CD4-positive, alpha-beta T cell treated with Interferon alpha-2 for 1 hour (primary cell): ENCODE measurements around the gene EFEMP2.

Experiments
- DNase-seq, 2 donors: peaks; one replicate each; pipeline ENCODE4 v3.0.0-alpha.2; 2020 to 2022

Gene EFEMP2

DNA sequence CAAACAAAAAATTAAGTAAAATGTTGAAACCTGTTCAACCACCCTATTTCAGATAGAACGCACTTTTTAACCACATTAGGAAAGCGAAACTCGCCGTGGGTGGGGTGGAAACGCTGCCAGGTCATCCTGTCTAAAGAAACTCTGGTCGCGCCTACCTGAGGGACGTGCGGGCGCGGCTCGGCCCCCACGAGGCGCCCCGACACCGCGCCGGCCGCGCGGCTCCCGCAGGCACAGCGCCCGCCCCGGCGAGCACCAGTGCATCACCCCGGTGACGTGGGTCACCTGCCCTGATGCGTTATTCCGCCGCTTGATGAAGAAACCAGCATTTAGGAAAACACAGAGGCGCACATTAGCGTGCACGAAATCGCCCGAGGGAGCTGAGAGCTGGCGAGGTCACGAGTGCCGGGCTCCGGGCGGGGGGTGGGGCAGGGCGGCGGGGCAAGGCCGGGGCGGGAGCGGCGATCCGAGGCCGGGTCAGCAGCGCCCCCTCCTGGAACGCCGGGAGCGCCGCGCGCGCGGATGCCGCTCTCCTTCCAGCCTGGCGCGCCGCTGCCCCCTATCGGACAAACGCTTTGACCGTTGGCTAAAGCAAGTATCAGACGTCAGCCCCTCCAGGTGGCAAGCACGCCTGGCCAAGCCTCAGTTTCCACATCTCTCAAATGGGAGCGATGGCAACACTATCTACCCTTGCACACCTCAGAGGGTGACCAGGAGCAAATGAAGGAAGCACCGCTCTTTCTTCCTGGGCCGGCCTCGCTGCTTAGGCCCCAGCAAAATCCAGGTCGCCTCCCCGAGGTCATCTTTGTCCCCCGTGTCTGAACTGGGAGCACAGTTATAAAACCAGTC lies 54.5 kb downstream of the EFEMP2 start:
- peak; percentile 90 to 93 for DNase-seq

DNA sequence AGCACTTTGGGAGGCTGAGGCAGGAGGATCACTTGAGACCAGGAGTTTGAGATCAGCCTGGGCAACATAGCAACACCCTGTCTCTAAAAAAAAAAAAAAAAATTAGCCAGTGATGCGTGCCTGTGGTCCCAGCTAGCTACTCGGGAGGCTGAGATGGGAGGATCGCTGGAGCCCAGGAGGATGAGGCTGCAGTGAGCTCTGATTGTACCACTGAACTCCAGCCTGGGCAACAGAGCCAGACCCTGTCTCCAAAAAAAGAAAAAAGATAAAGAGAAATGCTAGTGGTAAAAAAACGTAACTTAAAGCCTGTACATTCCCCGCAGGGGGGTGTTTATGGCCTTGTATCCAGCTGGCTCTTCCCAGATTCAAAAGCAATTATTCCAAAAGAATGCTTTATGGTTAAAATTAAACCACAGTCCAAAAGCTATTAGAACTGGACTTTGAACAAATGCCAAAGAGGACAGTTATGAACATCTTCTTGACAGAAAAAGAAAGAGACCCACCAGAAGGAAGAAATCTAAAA lies 55.2 kb downstream of the EFEMP2 start:
- no peak for DNase-seq

GRCh38 chr11:65816696-65817095 lies 55.9 kb downstream of the EFEMP2 start:
- DNase-seq, result no peak
